HEK293T (cell line): ENCODE data around the gene CMTM2.
"Not testable (repeated sequence)": the region's sequence is repeated elsewhere in the genome, so short reads cannot be mapped to it uniquely, and the experiment has no call there.

ENCODE experiments used
- CTCF ChIA-PET: fragments of 350-600 bp; formaldehyde crosslinking; extraction: SDS; loops from one replicate; lab custom pipeline; 2021; ENCODE audit warnings: antibody characterized with exemption, inconsistent platforms; lab: Yijun Ruan, JAX
- POLR2A ChIA-PET: fragments of 350-600 bp; formaldehyde crosslinking; extraction: SDS; loops from one replicate; lab custom pipeline; 2020; ENCODE audit warnings: antibody characterized with exemption, inconsistent platforms; lab: Yijun Ruan, JAX
- DNase-seq: peaks from one replicate; pipeline ENCODE4 v3.0.0; 2012; ENCODE audit warnings: mixed read lengths; ENCODE audit errors: extremely low spot score
- ARNT ChIP-seq: fragments of 450-650 bp; IDR thresholded peaks from 2 replicates; pipeline ENCODE4 v1.6.1; 2017; ENCODE audit warnings: mild to moderate bottlenecking
- BHLHE40 ChIP-seq: fragments of 450-650 bp; IDR thresholded peaks from 2 replicates; pipeline ENCODE4 v1.6.1; 2016; ENCODE audit warnings: mild to moderate bottlenecking, moderate library complexity, borderline replicate concordance
- CTBP1 ChIP-seq: fragments of 450-650 bp; IDR thresholded peaks from 2 replicates; pipeline ENCODE4 v1.6.1; 2016; ENCODE audit warnings: borderline replicate concordance
- ELF4 ChIP-seq: fragments of 450-650 bp; IDR thresholded peaks from 2 replicates; pipeline ENCODE4 v1.6.1; 2017; ENCODE audit warnings: antibody characterized with exemption
- FOXA1 ChIP-seq: fragments of 450-650 bp; IDR thresholded peaks from 2 replicates; pipeline ENCODE4 v1.6.1; 2016; ENCODE audit warnings: mild to moderate bottlenecking
- FOXK2 ChIP-seq: fragments of 450-650 bp; IDR thresholded peaks from 2 replicates; pipeline ENCODE4 v1.6.1; 2016; ENCODE audit warnings: mild to moderate bottlenecking
- FOXM1 ChIP-seq: fragments of 450-650 bp; IDR thresholded peaks from 2 replicates; pipeline ENCODE4 v1.6.1; 2017; ENCODE audit warnings: mild to moderate bottlenecking, borderline replicate concordance
- HDGF ChIP-seq: fragments of 450-650 bp; IDR thresholded peaks from 2 replicates; pipeline ENCODE4 v1.6.1; 2017; ENCODE audit warnings: antibody characterized with exemption, borderline replicate concordance
- L3MBTL2 ChIP-seq: fragments of 450-650 bp; conservative IDR thresholded peaks from 2 replicates; pipeline ENCODE4 v1.6.1; 2016; ENCODE audit warnings: mild to moderate bottlenecking
- LEF1 ChIP-seq: fragments of 450-650 bp; IDR thresholded peaks from 2 replicates; pipeline ENCODE4 v1.6.1; 2017; ENCODE audit warnings: mild to moderate bottlenecking, borderline replicate concordance
- NFRKB ChIP-seq: fragments of 450-650 bp; IDR thresholded peaks from 2 replicates; pipeline ENCODE4 v1.6.1; 2016; ENCODE audit warnings: mild to moderate bottlenecking, moderate library complexity
- PKNOX1 ChIP-seq: fragments of 450-650 bp; IDR thresholded peaks from 2 replicates; pipeline ENCODE4 v1.6.1; 2016
- SP1 ChIP-seq: fragments of 450-650 bp; IDR thresholded peaks from 2 replicates; pipeline ENCODE4 v1.6.1; 2017
- SUZ12 ChIP-seq: fragments of 450-650 bp; IDR thresholded peaks from 2 replicates; pipeline ENCODE4 v1.6.1; 2016; ENCODE audit warnings: mild to moderate bottlenecking
- TARDBP ChIP-seq: fragments of 450-650 bp; IDR thresholded peaks from 2 replicates; pipeline ENCODE4 v1.6.1; 2016
- ZNF384 ChIP-seq: fragments of 450-650 bp; IDR thresholded peaks from 2 replicates; pipeline ENCODE4 v1.6.1; 2016

The CMTM2 gene

GRCh38 chr16:66588981-66589713, 9.9 kb downstream of the CMTM2 start:
- CTCF ChIA-PET = no interaction called here
- TF ChIP-seq HDGF = no peak
- TF ChIP-seq FOXA1 = no peak
- TF ChIP-seq CTBP1 = no peak
- no peak for TF ChIP-seq L3MBTL2
- TF ChIP-seq FOXK2 = no peak
- TF ChIP-seq FOXM1 = no peak
- TF ChIP-seq TARDBP = no peak
- POLR2A ChIA-PET = interaction anchor here (2.1 kb wide), 1 partner anchor 37 kb away, joined by 8 read pairs; the partner anchor contains the start of gene CKLF
- DNase-seq = peak; percentile 31

- ChIA-PET POLR2A (interaction anchor here (2.1 kb wide), 1 partner anchor 38 kb away, joined by 8 read pairs; the partner anchor contains the start of gene CKLF), CTCF (interaction anchor here (0.7 kb wide), 1 partner anchor 18 kb away, joined by 4 read pairs; no protein-coding TSS in a partner anchor)
- TF ChIP-seq FOXA1 (no peak), SUZ12 (no peak), FOXM1 (no peak), PKNOX1 (no peak), LEF1 (no peak), NFRKB (no peak), L3MBTL2 (no peak), SP1 (no peak), ZNF384 (no peak)
- DNase-seq = no peak
These were observed 11.1 kb downstream of the CMTM2 start for GRCh38 chr16:66590322-66590721.

- ChIA-PET POLR2A (no interaction called here), CTCF (interaction anchor here (0.7 kb wide), 1 partner anchor 17 kb away, joined by 4 read pairs; no protein-coding TSS in a partner anchor)
- no peak for DNase-seq
- no peak for TF ChIP-seq SP1
- no peak for TF ChIP-seq BHLHE40
- TF ChIP-seq FOXK2 = no peak
- no peak for TF ChIP-seq SUZ12
- TF ChIP-seq TARDBP = no peak
- TF ChIP-seq FOXM1 = no peak
- no peak for TF ChIP-seq L3MBTL2
These were observed 11.8 kb downstream of the CMTM2 start for GRCh38 chr16:66591018-66591417.

GRCh38 chr16:66592241-66592640, 13.0 kb downstream of the CMTM2 start:
- ChIA-PET CTCF (no interaction called here), POLR2A (no interaction called here)
- TF ChIP-seq FOXM1 (no peak), FOXK2 (no peak)
- DNase-seq = no peak

GRCh38 chr16:66592814-66593213, 13.6 kb downstream of the CMTM2 start:
- no peak for DNase-seq
- ChIA-PET CTCF (no interaction called here), POLR2A (no interaction called here)
- TF ChIP-seq ARNT = no peak
- TF ChIP-seq NFRKB = no peak
- no peak for TF ChIP-seq CTBP1
- TF ChIP-seq L3MBTL2 = no peak
- TF ChIP-seq HDGF = no peak
- no peak for TF ChIP-seq TARDBP
- no peak for TF ChIP-seq SUZ12
- no peak for TF ChIP-seq FOXK2
- TF ChIP-seq ZNF384 = no peak
- TF ChIP-seq PKNOX1 = no peak
- no peak for TF ChIP-seq SP1
- TF ChIP-seq BHLHE40 = no peak
- no peak for TF ChIP-seq FOXA1
- no peak for TF ChIP-seq ELF4
- TF ChIP-seq FOXM1 = no peak
- TF ChIP-seq LEF1 = no peak

- POLR2A ChIA-PET = no interaction called here
- CTCF ChIA-PET = interaction anchor here (0.7 kb wide), 1 partner anchor 76 kb away, joined by 5 read pairs; no protein-coding TSS in a partner anchor
- DNase-seq = no peak
These were observed 15.5 kb downstream of the CMTM2 start for GRCh38 chr16:66594739-66595138.

GRCh38 chr16:66596559-66596958, 17.3 kb downstream of the CMTM2 start:
- CTCF ChIA-PET, POLR2A ChIA-PET, DNase-seq: not testable (repeated sequence)

More at GRCh38 chr16:66594739-66595138, 15.5 kb downstream of the CMTM2 start:
- no peak for TF ChIP-seq FOXA1
- no peak for TF ChIP-seq ELF4
- no peak for TF ChIP-seq PKNOX1
- TF ChIP-seq FOXM1 = no peak
- no peak for TF ChIP-seq ZNF384
- no peak for TF ChIP-seq HDGF
- TF ChIP-seq L3MBTL2 = no peak
- no peak for TF ChIP-seq LEF1
- no peak for TF ChIP-seq SP1
- TF ChIP-seq CTBP1 = no peak
- TF ChIP-seq ARNT = no peak
- TF ChIP-seq BHLHE40 = no peak
- TF ChIP-seq SUZ12 = no peak
